H9 (cell line): ENCODE measurements around the gene AMPD2. TPM values are rescaled to one million over a fixed set of nuclear protein-coding genes. Genes with fewer than 3 reads are reported as not detected.

Experiments
- DNase-seq: peaks from one replicate; pipeline ENCODE4 v3.0.0-alpha.2; 2017
- H2AFZ ChIP-seq: one replicate; pipeline ENCODE4 v1.6.1; 2013; ENCODE audit warnings: mild to moderate bottlenecking, low read length, control low read depth, moderate library complexity
- H2AK5ac ChIP-seq: 2 replicates; pipeline ENCODE4 v1.6.1; 2013; ENCODE audit warnings: low read length, control low read depth, mixed read lengths; ENCODE audit not compliant: insufficient read length
- H2BK120ac ChIP-seq: one replicate; pipeline ENCODE4 v1.6.1; 2013; ENCODE audit warnings: low read depth, mild to moderate bottlenecking, low read length, control low read depth, inconsistent platforms; ENCODE audit not compliant: poor library complexity, severe bottlenecking
- H2BK12ac ChIP-seq: 2 replicates; pipeline ENCODE4 v1.6.1; 2013; ENCODE audit warnings: low read length, control low read depth, mixed read lengths, low read depth; ENCODE audit not compliant: insufficient read length
- H2BK15ac ChIP-seq: 2 replicates; pipeline ENCODE4 v1.6.1; 2013; ENCODE audit warnings: low read depth, low read length, control low read depth
- H2BK20ac ChIP-seq: one replicate; pipeline ENCODE4 v1.6.1; 2013; ENCODE audit warnings: low read depth, mild to moderate bottlenecking, low read length, control low read depth, inconsistent platforms; ENCODE audit not compliant: poor library complexity, severe bottlenecking
- H2BK5ac ChIP-seq: 2 replicates; pipeline ENCODE4 v1.6.1; 2013; ENCODE audit warnings: low read length, control low read depth, mixed read lengths; ENCODE audit not compliant: insufficient read length
- H3K14ac ChIP-seq: 2 replicates; pipeline ENCODE4 v1.6.1; 2013; ENCODE audit warnings: low read length, control low read depth; ENCODE audit not compliant: insufficient read depth
- H3K18ac ChIP-seq: 2 replicates; pipeline ENCODE4 v1.6.1; 2013; ENCODE audit warnings: low read depth, mild to moderate bottlenecking, mixed read lengths, low read length, control low read depth; ENCODE audit not compliant: insufficient read length
- H3K23ac ChIP-seq: 2 replicates; pipeline ENCODE4 v1.6.1; 2013; ENCODE audit warnings: low read length, control low read depth, mixed read lengths, low read depth; ENCODE audit not compliant: insufficient read length
- H3K23me2 ChIP-seq: 2 replicates; pipeline ENCODE4 v1.6.1; 2013; ENCODE audit warnings: low read depth, mild to moderate bottlenecking, mixed read lengths, low read length, control low read depth; ENCODE audit not compliant: insufficient read length, poor library complexity, severe bottlenecking
- H3K27ac ChIP-seq: 2 replicates; pipeline ENCODE4 v1.5.1; 2013; ENCODE audit warnings: low read length, control low read depth, mixed read lengths, low read depth; ENCODE audit not compliant: insufficient read length
- H3K27me3 ChIP-seq: 2 replicates; pipeline ENCODE4 v1.6.1; 2013; ENCODE audit warnings: low read length, control low read depth, inconsistent platforms; ENCODE audit not compliant: insufficient read depth
- H3K4ac ChIP-seq: 2 replicates; pipeline ENCODE4 v1.6.1; 2013; ENCODE audit warnings: low read depth, mild to moderate bottlenecking, control low read depth, inconsistent platforms, low read length, moderate library complexity
- H3K4me1 ChIP-seq: 2 replicates; pipeline ENCODE4 v1.6.1; 2013; ENCODE audit warnings: low read length, control low read depth, inconsistent platforms; ENCODE audit not compliant: insufficient read depth
- H3K4me2 ChIP-seq: 2 replicates; pipeline ENCODE4 v1.6.1; 2013; ENCODE audit warnings: low read length, control low read depth, mixed read lengths; ENCODE audit not compliant: insufficient read length, insufficient read depth
- H3K56ac ChIP-seq: 2 replicates; pipeline ENCODE4 v1.6.1; 2013; ENCODE audit warnings: low read depth, mild to moderate bottlenecking, mixed read lengths, low read length, control low read depth; ENCODE audit not compliant: insufficient read length
- H3K79me1 ChIP-seq: 2 replicates; pipeline ENCODE4 v1.6.1; 2013; ENCODE audit warnings: low read depth, mild to moderate bottlenecking, moderate library complexity, low read length, control low read depth, inconsistent platforms; ENCODE audit not compliant: insufficient read depth, poor library complexity, severe bottlenecking
- H3K79me2 ChIP-seq: 2 replicates; pipeline ENCODE4 v1.6.1; 2013; ENCODE audit warnings: low read length, control low read depth, inconsistent platforms; ENCODE audit not compliant: insufficient read depth
- H3K9ac ChIP-seq: 2 replicates; pipeline ENCODE4 v1.6.1; 2013; ENCODE audit warnings: low read length, control low read depth, mixed read lengths; ENCODE audit not compliant: insufficient read length; ENCODE audit errors: extremely low read depth
- H3K9me3 ChIP-seq: one replicate; pipeline ENCODE4 v1.6.1; 2013; ENCODE audit warnings: low read depth, low read length, inconsistent platforms; ENCODE audit not compliant: control insufficient read depth
- H3T11ph ChIP-seq: one replicate; pipeline ENCODE4 v1.6.1; 2013; ENCODE audit warnings: mild to moderate bottlenecking, low read length, control low read depth, inconsistent platforms
- H4K20me1 ChIP-seq: one replicate; pipeline ENCODE4 v1.6.1; 2013; ENCODE audit not compliant: control insufficient read depth, insufficient read length, insufficient read depth
- H4K5ac ChIP-seq: 2 replicates; pipeline ENCODE4 v1.6.1; 2013; ENCODE audit warnings: low read depth, mild to moderate bottlenecking, mixed read lengths, low read length, control low read depth; ENCODE audit not compliant: insufficient read length
- H4K8ac ChIP-seq: replicated peaks from 2 replicates; pipeline ENCODE4 v1.6.1; 2013; ENCODE audit warnings: low read length, control low read depth, mixed read lengths, low read depth; ENCODE audit not compliant: insufficient read length
- H4K91ac ChIP-seq: 2 replicates; pipeline ENCODE4 v1.6.1; 2013; ENCODE audit warnings: low read depth, mild to moderate bottlenecking, moderate library complexity, mixed read lengths, low read length, control low read depth; ENCODE audit not compliant: insufficient read length
- H3K27ac Mint-ChIP-seq, 3 experiments: 2 replicates in 2 of 3; 3 replicates in 1 of 3; pipeline ENCODE4 v1.8.0; 2020 to 2021; ENCODE audit warnings: mixed read lengths in 3 of 3, mild to moderate bottlenecking in 1 of 3, moderate library complexity in 1 of 3
- H3K27me3 Mint-ChIP-seq: 2 replicates; pipeline ENCODE4 v1.8.0; 2021; ENCODE audit warnings: low read depth, mild to moderate bottlenecking, moderate library complexity, mixed read lengths
- H3K36me3 Mint-ChIP-seq, 3 experiments: 2 replicates in 2 of 3; 3 replicates in 1 of 3; pipeline ENCODE4 v1.8.0; 2020 to 2021; ENCODE audit warnings: low read depth in 3 of 3, mixed read lengths in 3 of 3; ENCODE audit not compliant: insufficient read depth in 1 of 3
- H3K4me1 Mint-ChIP-seq, 2 experiments: 2 replicates each; pipeline ENCODE4 v1.8.0; 2020; ENCODE audit warnings: mixed read lengths in 2 of 2
- H3K4me3 Mint-ChIP-seq, 2 experiments: 2 replicates in 1 of 2; 3 replicates in 1 of 2; pipeline ENCODE4 v1.8.0; 2020 to 2021; ENCODE audit warnings: mild to moderate bottlenecking in 2 of 2, mixed read lengths in 2 of 2, moderate library complexity in 1 of 2
- H3K9me3 Mint-ChIP-seq, 2 experiments: 2 replicates in 1 of 2; 3 replicates in 1 of 2; pipeline ENCODE4 v1.8.0; 2020; ENCODE audit warnings: mild to moderate bottlenecking in 2 of 2, mixed read lengths in 2 of 2, moderate library complexity in 1 of 2
- WGBS: extraction: QIAGEN DNeasy Blood & Tissue Kit; methylation state at CpG from one replicate; pipeline ENCODE4 v1.1.7; 2013; ENCODE audit warnings: missing lambda C conversion rate, low lambda C conversion rate, mixed read lengths; ENCODE audit not compliant: insufficient read length; ENCODE audit errors: extremely low coverage; 5-methylcytosine and 5-hydroxymethylcytosine counted together
- total RNA-seq: library from RNA; stranded (reverse); gene quantifications from 2 replicates; pipeline ENCODE4 v1.2.1, GENCODE V29; 2021
- TF ChIP-seq, protein P1 (sequence below): fragments of 200-600 bp; sonication (generic); conservative IDR thresholded peaks from 3 replicates; pipeline ENCODE4 v1.8.0; 2021; ENCODE audit warnings: antibody characterized with exemption, mild to moderate bottlenecking

AMPD2 gene
- total RNA-seq, 1 experiment from 2014 or later = 65.1 TPM

GRCh38 chr1:109661391-109661790, 41.8 kb downstream of the AMPD2 start:
- Histone ChIP-seq H3K9me3 (no peaks in the 10 kb centered on the region), H3K18ac (no peak overlapping the region), H3K79me1 (no peaks in the 10 kb centered on the region), H4K8ac (no peak overlapping the region), H3K23ac (no peak overlapping the region), H4K91ac (no peak overlapping the region), H2BK12ac (no peak overlapping the region), H3K23me2 (no peaks in the 10 kb centered on the region), H3K27ac (no peak overlapping the region), H4K20me1 (no peaks in the 10 kb centered on the region), H2AK5ac (no peak overlapping the region), H3K14ac (no peak overlapping the region), H3K4ac (no peak overlapping the region), H3K27me3 (no peaks in the 10 kb centered on the region), H3K4me2 (no peak overlapping the region), H3K56ac (no peak overlapping the region), H3K9ac (no peak overlapping the region), H2BK5ac (no peak overlapping the region), H3K4me1 (no peaks in the 10 kb centered on the region), H4K5ac (no peak overlapping the region), H2BK20ac (no peak overlapping the region), H3K79me2 (no peaks in the 10 kb centered on the region), H2BK120ac (no peak overlapping the region), H2AFZ (no peak overlapping the region), H2BK15ac (no peak overlapping the region), H3T11ph (no peak overlapping the region)
- H3K9me3 Mint-ChIP-seq = no peaks in the 10 kb centered on the region
- no peaks in the 10 kb centered on the region for H3K27me3 Mint-ChIP-seq
- no peak for DNase-seq
- TF ChIP-seq, protein P1, sequence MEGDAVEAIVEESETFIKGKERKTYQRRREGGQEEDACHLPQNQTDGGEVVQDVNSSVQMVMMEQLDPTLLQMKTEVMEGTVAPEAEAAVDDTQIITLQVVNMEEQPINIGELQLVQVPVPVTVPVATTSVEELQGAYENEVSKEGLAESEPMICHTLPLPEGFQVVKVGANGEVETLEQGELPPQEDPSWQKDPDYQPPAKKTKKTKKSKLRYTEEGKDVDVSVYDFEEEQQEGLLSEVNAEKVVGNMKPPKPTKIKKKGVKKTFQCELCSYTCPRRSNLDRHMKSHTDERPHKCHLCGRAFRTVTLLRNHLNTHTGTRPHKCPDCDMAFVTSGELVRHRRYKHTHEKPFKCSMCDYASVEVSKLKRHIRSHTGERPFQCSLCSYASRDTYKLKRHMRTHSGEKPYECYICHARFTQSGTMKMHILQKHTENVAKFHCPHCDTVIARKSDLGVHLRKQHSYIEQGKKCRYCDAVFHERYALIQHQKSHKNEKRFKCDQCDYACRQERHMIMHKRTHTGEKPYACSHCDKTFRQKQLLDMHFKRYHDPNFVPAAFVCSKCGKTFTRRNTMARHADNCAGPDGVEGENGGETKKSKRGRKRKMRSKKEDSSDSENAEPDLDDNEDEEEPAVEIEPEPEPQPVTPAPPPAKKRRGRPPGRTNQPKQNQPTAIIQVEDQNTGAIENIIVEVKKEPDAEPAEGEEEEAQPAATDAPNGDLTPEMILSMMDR = no peak
- peaks cover 0 to 3% of the 10 kb centered on the region in 2 experiments; a peak in 2 of 4 replicates for H3K4me1 Mint-ChIP-seq
- no CpG with 5 or more reads among the region's 2 CpGs for WGBS
- no peak overlapping the region for H3K27ac Mint-ChIP-seq
- H3K4me3 Mint-ChIP-seq = no peak overlapping the region
- no peaks in the 10 kb centered on the region for H3K36me3 Mint-ChIP-seq
